OCI-LY3 (cell line): ENCODE data around the gene CCDC154.

Source experiments
- H2AFZ ChIP-seq: fragments of 200-600, 300-600 bp; shearing (Covaris generic); 2 replicates; pipeline ENCODE4 v1.6.0; 2014; ENCODE audit warnings: antibody characterized with exemption, low read depth, low read length
- H3K27ac ChIP-seq: fragments of 200-600, 300-600 bp; sonication (generic); 2 replicates; pipeline ENCODE4 v1.5.1; 2014; ENCODE audit warnings: mild to moderate bottlenecking, low read length, moderate library complexity, mixed read lengths
- H3K27me3 ChIP-seq: fragments of 200-600, 300-600 bp; sonication (generic); 2 replicates; pipeline ENCODE4 v1.6.1; 2014; ENCODE audit warnings: low read depth, low read length, mixed read lengths
- H3K36me3 ChIP-seq: fragments of 200-600, 300-600 bp; sonication (generic); replicated peaks from 2 replicates; pipeline ENCODE3; 2014; ENCODE audit warnings: low read depth, low read length, mixed read lengths
- H3K4me1 ChIP-seq: fragments of 300-600, 200-600 bp; sonication (generic); 2 replicates; pipeline ENCODE4 v1.6.1; 2014; ENCODE audit warnings: low read length, mixed read lengths
- H3K4me2 ChIP-seq: fragments of 200-600, 300-600 bp; sonication (generic); 2 replicates; pipeline ENCODE4 v1.6.1; 2014; ENCODE audit warnings: low read length, mixed read lengths
- H3K4me3 ChIP-seq: fragments of 300-600, 200-600 bp; sonication (generic); 2 replicates; pipeline ENCODE4 v1.5.1; 2014; ENCODE audit warnings: antibody characterized with exemption, mild to moderate bottlenecking, low read length, moderate library complexity
- H3K79me2 ChIP-seq: fragments of 300-600, 200-600 bp; shearing (Covaris generic); 2 replicates; pipeline ENCODE4 v1.6.1; 2014; ENCODE audit warnings: mild to moderate bottlenecking, low read length, mixed read lengths
- H3K9ac ChIP-seq: fragments of 300-600, 200-600 bp; shearing (Covaris generic); 2 replicates; pipeline ENCODE4 v1.6.0; 2014; ENCODE audit warnings: mild to moderate bottlenecking, low read length, moderate library complexity
- H3K9me3 ChIP-seq: fragments of 200-600, 300-600 bp; shearing (Covaris generic); 2 replicates; pipeline ENCODE4 v1.6.1; 2014; ENCODE audit warnings: low read length, mixed read lengths; ENCODE audit not compliant: insufficient read depth
- H4K20me1 ChIP-seq: fragments of 200-600, 300-600 bp; sonication (generic); 2 replicates; pipeline ENCODE4 v1.6.1; 2016; ENCODE audit warnings: low read length, mixed read lengths; ENCODE audit not compliant: insufficient read depth
- EZH2phosphoT487 ChIP-seq: fragments of 200-600 bp; shearing (Covaris generic); IDR thresholded peaks from 2 replicates; pipeline ENCODE4 v1.6.1; 2018; ENCODE audit warnings: antibody characterized with exemption, mixed run types, low read depth
- TF ChIP-seq, protein P1 (sequence below): fragments of 200-600, 300-600 bp; sonication (generic); IDR thresholded peaks from 2 replicates; pipeline ENCODE4 v1.5.1; 2014; ENCODE audit warnings: antibody characterized with exemption, low read length, low read depth

CCDC154 gene

DNA sequence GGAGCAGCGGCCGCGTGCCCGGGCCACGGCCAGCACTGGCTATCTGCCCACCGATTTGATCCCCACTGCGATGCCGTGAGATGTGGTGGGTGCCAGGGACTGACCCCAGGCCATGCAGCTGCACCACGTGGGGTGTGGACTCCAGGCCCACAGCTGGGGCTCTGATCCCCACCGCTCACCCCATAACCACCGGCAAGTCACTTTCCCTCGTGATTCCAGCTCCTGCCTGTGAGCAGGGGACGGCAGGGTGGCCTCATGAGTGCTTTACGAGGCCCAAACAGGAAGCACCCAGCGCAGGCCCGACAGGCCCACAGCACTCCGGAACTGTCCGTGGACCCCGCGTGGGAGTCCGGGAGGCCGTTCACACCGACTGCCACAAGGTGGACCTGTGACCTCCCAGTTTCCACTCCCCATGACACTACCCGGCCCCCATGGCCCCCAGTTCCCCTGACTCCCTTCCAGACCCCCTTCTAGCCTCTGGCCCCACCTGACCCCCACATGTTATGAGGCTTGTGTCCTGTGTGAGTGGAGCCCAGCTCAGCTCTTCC is 43.8 kb upstream of the CCDC154 start:
- H3K9me3 ChIP-seq = no peaks in the 10 kb centered on the region
- no peak overlapping the region for H3K4me3 ChIP-seq
- no peaks in the 10 kb centered on the region for H4K20me1 ChIP-seq
- no peak overlapping the region for H2AFZ ChIP-seq
- no peak for TF ChIP-seq EZH2phosphoT487
- TF ChIP-seq, protein P1, sequence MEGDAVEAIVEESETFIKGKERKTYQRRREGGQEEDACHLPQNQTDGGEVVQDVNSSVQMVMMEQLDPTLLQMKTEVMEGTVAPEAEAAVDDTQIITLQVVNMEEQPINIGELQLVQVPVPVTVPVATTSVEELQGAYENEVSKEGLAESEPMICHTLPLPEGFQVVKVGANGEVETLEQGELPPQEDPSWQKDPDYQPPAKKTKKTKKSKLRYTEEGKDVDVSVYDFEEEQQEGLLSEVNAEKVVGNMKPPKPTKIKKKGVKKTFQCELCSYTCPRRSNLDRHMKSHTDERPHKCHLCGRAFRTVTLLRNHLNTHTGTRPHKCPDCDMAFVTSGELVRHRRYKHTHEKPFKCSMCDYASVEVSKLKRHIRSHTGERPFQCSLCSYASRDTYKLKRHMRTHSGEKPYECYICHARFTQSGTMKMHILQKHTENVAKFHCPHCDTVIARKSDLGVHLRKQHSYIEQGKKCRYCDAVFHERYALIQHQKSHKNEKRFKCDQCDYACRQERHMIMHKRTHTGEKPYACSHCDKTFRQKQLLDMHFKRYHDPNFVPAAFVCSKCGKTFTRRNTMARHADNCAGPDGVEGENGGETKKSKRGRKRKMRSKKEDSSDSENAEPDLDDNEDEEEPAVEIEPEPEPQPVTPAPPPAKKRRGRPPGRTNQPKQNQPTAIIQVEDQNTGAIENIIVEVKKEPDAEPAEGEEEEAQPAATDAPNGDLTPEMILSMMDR = no peak
- H3K36me3 ChIP-seq = no peaks in the 10 kb centered on the region
- H3K79me2 ChIP-seq = no peaks in the 10 kb centered on the region
- H3K9ac ChIP-seq = no peak overlapping the region
- no peak overlapping the region for H3K4me2 ChIP-seq
- H3K4me1 ChIP-seq = peaks cover 7% of the 10 kb centered on the region
- no peaks in the 10 kb centered on the region for H3K27me3 ChIP-seq
- H3K27ac ChIP-seq = no peak overlapping the region

DNA sequence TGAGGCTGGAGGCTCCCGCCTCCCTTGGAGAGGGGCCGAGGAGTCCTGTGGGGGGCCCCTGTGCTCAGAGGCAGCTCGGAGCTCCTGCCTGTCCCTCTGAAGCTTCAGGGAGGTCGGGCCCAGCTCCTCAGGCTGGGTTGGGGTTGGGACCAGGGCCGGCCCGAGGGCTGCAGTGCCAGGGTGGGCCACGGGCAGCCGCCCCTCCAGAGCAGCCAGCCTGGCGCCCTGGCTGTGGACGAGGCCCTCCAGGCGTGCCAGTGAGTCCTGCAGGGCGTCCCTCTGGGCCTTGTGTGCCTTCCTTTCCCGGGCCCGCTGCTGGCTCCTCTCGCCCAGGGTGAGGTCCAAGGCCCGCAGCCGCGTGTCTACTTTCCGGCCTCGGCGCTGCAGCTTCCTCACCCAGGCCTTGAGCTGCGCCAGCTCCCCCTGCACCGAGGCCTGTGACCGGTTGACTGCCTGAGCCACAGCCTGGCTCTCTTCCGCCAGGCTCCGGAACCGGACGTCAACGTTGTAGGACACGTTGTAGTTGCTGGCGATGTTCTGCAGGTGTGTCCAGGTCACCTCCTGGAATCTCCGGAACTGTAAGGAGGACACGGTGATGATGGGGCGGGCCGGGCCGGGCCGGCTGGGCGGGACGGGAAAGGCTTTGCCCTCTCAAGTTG is 43.2 kb upstream of the CCDC154 start:
- Histone ChIP-seq H3K4me3 (no peak overlapping the region), H3K4me1 (peaks cover 3% of the 10 kb centered on the region), H2AFZ (no peak overlapping the region), H3K27ac (no peak overlapping the region), H3K4me2 (no peak overlapping the region), H4K20me1 (no peaks in the 10 kb centered on the region), H3K36me3 (no peaks in the 10 kb centered on the region), H3K9ac (no peak overlapping the region), H3K9me3 (no peaks in the 10 kb centered on the region), H3K27me3 (no peaks in the 10 kb centered on the region), H3K79me2 (no peaks in the 10 kb centered on the region)
- no peak for TF ChIP-seq EZH2phosphoT487
- TF ChIP-seq, protein P1 = no peak

DNA sequence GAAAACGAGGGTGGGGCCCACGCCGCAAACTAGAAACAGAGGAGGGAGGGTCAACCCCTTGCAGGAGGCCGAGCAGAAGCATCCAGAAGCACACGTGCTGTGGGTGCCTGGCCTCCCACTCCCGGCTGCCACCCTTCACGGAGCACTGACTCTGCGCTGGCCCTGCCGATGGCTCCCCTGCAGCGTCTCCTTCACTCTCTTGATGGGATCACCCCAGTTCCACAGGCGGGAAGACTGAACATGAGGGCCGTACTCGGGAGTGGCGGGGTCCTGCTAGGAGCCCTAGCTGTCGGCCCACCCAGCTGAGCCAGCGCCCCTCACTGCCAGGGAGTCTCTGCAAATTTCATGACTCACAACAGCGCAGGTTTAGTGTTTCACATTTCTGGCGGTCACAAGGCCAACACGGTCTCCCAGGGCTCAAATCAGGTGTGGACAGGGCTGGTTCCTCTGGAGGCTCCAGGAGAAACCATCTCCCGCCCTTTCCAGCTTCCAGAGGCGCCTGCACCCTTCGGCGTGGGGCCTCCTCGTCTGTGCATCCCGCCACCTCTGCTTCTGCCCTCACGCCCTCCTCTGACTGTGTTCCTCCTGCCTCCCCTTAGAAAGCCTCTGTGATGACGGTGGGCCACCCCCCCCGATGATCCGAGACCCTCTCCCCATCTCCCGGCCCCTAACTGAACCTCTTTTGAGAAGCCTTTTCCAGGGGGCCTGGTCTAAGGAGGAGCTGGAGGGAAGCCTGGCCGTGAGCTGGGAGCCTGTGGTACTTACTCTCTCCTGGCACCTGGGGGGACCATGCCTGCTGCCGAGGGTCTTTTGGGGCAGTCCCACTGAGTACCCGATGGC is 42.4 kb upstream of the CCDC154 start:
- H3K27ac ChIP-seq = no peak overlapping the region
- no peaks in the 10 kb centered on the region for H3K27me3 ChIP-seq
- TF ChIP-seq, protein P1 = no peak
- no peak for TF ChIP-seq EZH2phosphoT487
- H3K4me1 ChIP-seq = no peaks in the 10 kb centered on the region
- H3K79me2 ChIP-seq = no peaks in the 10 kb centered on the region
- no peaks in the 10 kb centered on the region for H3K36me3 ChIP-seq
- no peaks in the 10 kb centered on the region for H4K20me1 ChIP-seq
- no peak overlapping the region for H3K4me2 ChIP-seq
- no peak overlapping the region for H3K9ac ChIP-seq
- no peak overlapping the region for H3K4me3 ChIP-seq
- H3K9me3 ChIP-seq = no peaks in the 10 kb centered on the region
- no peak overlapping the region for H2AFZ ChIP-seq

DNA sequence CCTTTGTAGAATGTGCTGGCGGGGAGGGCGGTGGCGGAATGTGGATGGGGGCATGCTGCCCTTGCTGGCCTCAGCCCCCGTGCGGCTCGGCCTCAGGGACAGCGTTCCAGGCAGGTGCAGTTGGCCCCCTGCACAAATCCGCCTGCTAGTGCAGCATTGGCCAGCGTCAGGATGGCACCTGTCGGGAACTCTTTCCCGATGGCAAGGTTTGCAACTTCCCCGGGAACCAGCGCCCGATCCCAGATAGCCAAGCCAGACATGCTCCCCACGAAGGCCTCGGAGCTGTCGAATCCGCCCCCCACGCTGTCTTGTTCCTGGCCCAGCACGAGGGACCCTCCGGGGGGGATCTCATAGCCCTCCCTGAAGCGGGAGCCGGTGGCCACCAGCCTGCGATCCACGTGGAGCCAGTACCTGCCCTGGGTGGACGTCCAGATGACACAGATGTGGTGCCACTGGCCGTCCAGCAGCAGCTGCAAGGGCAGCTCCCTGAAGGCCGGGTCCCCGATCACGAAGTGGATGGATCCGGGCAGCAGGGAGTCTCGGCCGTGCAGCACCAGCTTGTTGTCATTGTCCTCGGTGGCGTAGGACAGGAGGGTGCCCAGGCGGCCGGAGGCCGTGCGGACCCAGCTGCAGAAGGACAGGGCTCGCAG is 41.6 kb upstream of the CCDC154 start:
- no peak for TF ChIP-seq EZH2phosphoT487
- TF ChIP-seq, protein P1 = no peak
- Histone ChIP-seq H3K27ac (no peak overlapping the region), H3K4me2 (no peak overlapping the region), H3K36me3 (no peaks in the 10 kb centered on the region), H2AFZ (no peak overlapping the region), H3K4me1 (no peaks in the 10 kb centered on the region), H3K79me2 (no peaks in the 10 kb centered on the region), H3K4me3 (no peak overlapping the region), H4K20me1 (no peaks in the 10 kb centered on the region), H3K9me3 (no peaks in the 10 kb centered on the region), H3K27me3 (no peaks in the 10 kb centered on the region), H3K9ac (no peak overlapping the region)
